Stomach smooth muscle (tissue), 2 donors: ENCODE measurements around the gene DDX5.

Source experiments
- H3K27ac ChIP-seq: one replicate; pipeline ENCODE4 v1.7.0; 2013; ENCODE audit warnings: mild to moderate bottlenecking, low read length, inconsistent platforms
- H3K27me3 ChIP-seq, 2 donors: one replicate each; pipeline ENCODE4 v1.7.0; 2013; ENCODE audit warnings: low read length in 2 of 2; ENCODE audit not compliant: insufficient read depth in 2 of 2, control insufficient read depth in 1 of 2
- H3K36me3 ChIP-seq, 2 donors: one replicate each; pipeline ENCODE4 v1.7.0; 2013; ENCODE audit warnings: low read length in 2 of 2; ENCODE audit not compliant: control insufficient read depth in 2 of 2, insufficient read depth in 2 of 2
- H3K4me1 ChIP-seq: one replicate; pipeline ENCODE4 v1.7.0; 2013; ENCODE audit warnings: low read length; ENCODE audit not compliant: control insufficient read depth, insufficient read depth
- H3K4me3 ChIP-seq, 2 donors: one replicate each; pipeline ENCODE4 v1.7.0; 2013; ENCODE audit warnings: low read length in 2 of 2
- H3K9ac ChIP-seq, 2 donors: one replicate each; pipeline ENCODE4 v1.7.0; 2013; ENCODE audit warnings: low read length in 2 of 2, mild to moderate bottlenecking in 1 of 2
- H3K9me3 ChIP-seq, 2 donors: one replicate each; pipeline ENCODE4 v1.7.0; 2013; ENCODE audit warnings: low read length in 2 of 2; ENCODE audit not compliant: control insufficient read depth in 2 of 2
- donor health status: healthy.
- donor health status: Pancreatic carcinoma.

DDX5 gene

GRCh38 chr17:64506201-64506575 is at the start of gene DDX5:
DDX5 (minus strand) TSS chr17:64506289; CDS start chr17:64506119, 170 bp downstream.
- peaks cover 38 to 45% of the 10 kb centered on the region in 2 donors for H3K36me3 ChIP-seq
- H3K9ac ChIP-seq = peak within 1 kb of the TSS; percentile 100
- H3K4me1 ChIP-seq = peaks cover 29% of the 10 kb centered on the region
- peak within 1 kb of the TSS; percentile 98 to 100 for H3K4me3 ChIP-seq
- H3K9me3 ChIP-seq = no peaks in the 10 kb centered on the region
- peak within 1 kb of the TSS; percentile 100 for H3K27ac ChIP-seq
- H3K27me3 ChIP-seq = no peaks in the 10 kb centered on the region

DNA sequence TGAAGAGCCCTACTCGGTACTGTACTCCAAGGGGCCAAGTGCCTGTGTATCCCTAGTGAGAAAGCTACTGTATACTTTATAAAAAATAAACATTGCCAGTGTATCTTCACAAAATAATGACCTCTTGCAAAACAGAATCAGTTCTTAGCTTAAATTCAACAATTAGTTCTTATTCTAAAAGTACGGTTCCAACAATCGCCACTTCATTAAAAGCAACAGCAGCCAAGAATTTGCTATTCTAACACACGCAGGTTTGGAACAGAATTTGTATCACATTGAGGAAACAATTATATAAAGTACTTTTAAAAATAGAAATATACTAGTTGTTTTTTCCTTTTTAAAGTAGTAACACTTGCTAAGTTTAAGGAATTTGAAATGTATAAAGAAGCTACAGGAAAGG is 49.2 kb upstream of the DDX5 start:
- Histone ChIP-seq H3K9me3 (no peaks in the 10 kb centered on the region), H3K36me3 (peaks cover 13 to 27% of the 10 kb centered on the region in 2 donors), H3K27me3 (no peaks in the 10 kb centered on the region), H3K4me1 (no peaks in the 10 kb centered on the region), H3K9ac (no peak overlapping the region), H3K4me3 (no peak overlapping the region), H3K27ac (no peak overlapping the region)

- Histone ChIP-seq H3K9me3 (no peaks in the 10 kb centered on the region), H3K27me3 (no peaks in the 10 kb centered on the region), H3K9ac (no peak overlapping the region), H3K4me3 (no peak overlapping the region), H3K36me3 (peaks cover 11 to 25% of the 10 kb centered on the region in 2 donors), H3K4me1 (no peaks in the 10 kb centered on the region), H3K27ac (no peak overlapping the region)
These were observed 48.0 kb upstream of the DDX5 start for GRCh38 chr17:64554028-64554637.

DNA sequence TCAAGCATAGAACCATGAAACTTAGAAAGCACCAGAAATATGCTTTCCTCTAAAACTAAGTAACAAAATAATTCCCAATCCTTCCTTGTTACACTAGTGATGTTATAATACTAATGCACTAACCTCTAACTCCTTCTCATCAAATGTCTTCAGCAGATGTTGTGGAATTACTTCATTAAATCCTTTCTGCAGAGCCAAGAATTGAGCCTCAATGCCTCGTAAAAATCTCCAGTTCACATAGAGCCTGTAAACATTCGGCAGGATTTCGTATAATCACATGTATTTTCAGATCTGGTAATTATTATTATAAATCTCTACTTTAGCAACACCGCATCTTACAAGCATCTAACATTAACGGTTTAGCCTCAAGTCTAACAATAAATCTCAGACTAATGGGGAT is 45.4 kb upstream of the DDX5 start:
- Histone ChIP-seq H3K36me3 (peaks cover 22 to 30% of the 10 kb centered on the region in 2 donors), H3K27me3 (no peaks in the 10 kb centered on the region), H3K4me1 (no peaks in the 10 kb centered on the region), H3K4me3 (no peak overlapping the region), H3K9ac (no peak overlapping the region), H3K9me3 (no peaks in the 10 kb centered on the region), H3K27ac (no peak overlapping the region)

GRCh38 chr17:64547319-64547718 is 41.2 kb upstream of the DDX5 start:
- Histone ChIP-seq H3K27me3 (no peaks in the 10 kb centered on the region), H3K4me1 (no peaks in the 10 kb centered on the region), H3K36me3 (peaks cover 19 to 20% of the 10 kb centered on the region in 2 donors), H3K4me3 (no peak overlapping the region), H3K9ac (no peak overlapping the region), H3K27ac (no peak overlapping the region), H3K9me3 (no peaks in the 10 kb centered on the region)

DNA sequence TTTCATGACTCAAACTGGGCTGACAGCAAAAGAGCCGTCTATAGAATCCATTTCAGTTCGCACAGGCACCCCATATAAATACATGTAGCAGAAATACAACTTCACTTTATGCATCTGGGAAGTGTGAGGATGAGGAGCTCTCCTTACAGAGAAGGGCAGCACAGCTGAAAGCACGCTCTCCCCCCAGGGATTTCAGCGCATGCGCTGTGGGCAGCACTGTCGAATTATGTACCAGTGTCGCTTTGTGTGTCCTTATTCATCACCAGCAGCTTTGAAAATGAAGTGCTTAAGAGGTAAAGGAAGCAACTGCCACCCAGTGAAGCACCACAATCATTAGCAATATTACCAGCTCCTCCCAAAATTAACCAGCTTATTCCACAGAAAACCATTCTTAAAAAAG is 40.6 kb upstream of the DDX5 start:
- Histone ChIP-seq H3K9ac (no peak overlapping the region), H3K27me3 (no peaks in the 10 kb centered on the region), H3K36me3 (peaks cover 22% of the 10 kb centered on the region in 2 donors), H3K27ac (no peak overlapping the region), H3K4me3 (no peak overlapping the region), H3K9me3 (no peaks in the 10 kb centered on the region), H3K4me1 (no peaks in the 10 kb centered on the region)

GRCh38 chr17:64544742-64545141 is 38.7 kb upstream of the DDX5 start:
- Histone ChIP-seq H3K27ac (no peak overlapping the region), H3K4me1 (no peaks in the 10 kb centered on the region), H3K9me3 (no peaks in the 10 kb centered on the region), H3K27me3 (no peaks in the 10 kb centered on the region), H3K36me3 (peaks cover 25 to 29% of the 10 kb centered on the region in 2 donors), H3K9ac (no peak overlapping the region), H3K4me3 (no peak overlapping the region)

- Histone ChIP-seq H3K9ac (no peak overlapping the region), H3K9me3 (no peaks in the 10 kb centered on the region), H3K27me3 (no peaks in the 10 kb centered on the region), H3K4me1 (no peaks in the 10 kb centered on the region), H3K36me3 (peaks cover 30 to 33% of the 10 kb centered on the region in 2 donors), H3K4me3 (no peak overlapping the region), H3K27ac (no peak overlapping the region)
These were observed 34.2 kb upstream of the DDX5 start for GRCh38 chr17:64540118-64540776.

GRCh38 chr17:64538508-64539130 is 32.5 kb upstream of the DDX5 start:
- Histone ChIP-seq H3K27ac (peak overlapping the region; percentile 24), H3K36me3 (peaks cover 42 to 43% of the 10 kb centered on the region in 2 donors)

GRCh38 chr17:64537488-64537887 is 31.4 kb upstream of the DDX5 start:
- Histone ChIP-seq H3K9ac (no peak overlapping the region), H3K4me1 (no peaks in the 10 kb centered on the region), H3K9me3 (no peaks in the 10 kb centered on the region), H3K27me3 (no peaks in the 10 kb centered on the region), H3K36me3 (peaks cover 54% of the 10 kb centered on the region in 2 donors), H3K27ac (peak overlapping the region; percentile 31), H3K4me3 (no peak overlapping the region)

More at GRCh38 chr17:64538508-64539130, 32.5 kb upstream of the DDX5 start:
- Histone ChIP-seq H3K4me1 (no peaks in the 10 kb centered on the region), H3K4me3 (no peak overlapping the region), H3K9ac (no peak overlapping the region), H3K27me3 (no peaks in the 10 kb centered on the region), H3K9me3 (no peaks in the 10 kb centered on the region)

DNA sequence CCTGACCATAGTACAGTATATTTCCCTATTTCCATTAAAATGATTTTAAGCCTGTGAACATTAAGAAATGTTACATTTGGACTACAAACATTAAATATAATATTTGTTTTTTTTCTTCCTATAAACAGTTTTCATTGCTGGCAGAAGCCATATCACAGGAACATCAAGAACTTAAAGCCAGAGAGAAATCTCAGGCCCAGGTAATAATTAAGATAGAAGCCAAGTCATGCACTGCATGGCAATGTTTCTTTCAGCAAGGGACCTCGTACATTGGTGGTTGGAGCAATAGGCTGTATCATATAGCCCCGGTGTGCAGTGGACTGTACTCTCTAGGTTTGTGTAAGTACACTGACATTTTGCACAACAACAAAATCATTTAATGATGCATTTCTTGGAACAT is 30.8 kb upstream of the DDX5 start:
- no peaks in the 10 kb centered on the region for H3K9me3 ChIP-seq
- H3K4me3 ChIP-seq = no peak overlapping the region
- no peak overlapping the region for H3K9ac ChIP-seq
- no peaks in the 10 kb centered on the region for H3K4me1 ChIP-seq
- H3K27me3 ChIP-seq = no peaks in the 10 kb centered on the region
- peaks cover 58 to 59% of the 10 kb centered on the region in 2 donors for H3K36me3 ChIP-seq
- no peak overlapping the region for H3K27ac ChIP-seq
